OCI-M2 (cell line): Measurements from ENCODE around the gene SIGLEC11.
"Not testable (repeated sequence)": the region's sequence is repeated elsewhere in the genome, so short reads cannot be mapped to it uniquely, and the experiment has no call there.

Source experiments
- DNase-seq: peaks from one replicate; lab custom pipeline; 2025; ENCODE audit not compliant: unreplicated experiment; lab: John Stamatoyannopoulos, UW

Gene SIGLEC11

GRCh38 chr19:49927526-49928264 is 33.3 kb downstream of the SIGLEC11 start:
- DNase-seq: no peak

GRCh38 chr19:49926515-49926914 is 34.5 kb downstream of the SIGLEC11 start:
- no peak for DNase-seq

- no peak for DNase-seq
Measured at GRCh38 chr19:49925486-49925885, 35.5 kb downstream of the SIGLEC11 start.

- not testable (repeated sequence) for DNase-seq
Measured at GRCh38 chr19:49924881-49925210, 36.1 kb downstream of the SIGLEC11 start.

- DNase-seq: no peak
Measured at GRCh38 chr19:49924004-49924880, 36.7 kb downstream of the SIGLEC11 start.

GRCh38 chr19:49923055-49924003 is 37.6 kb downstream of the SIGLEC11 start:
- DNase-seq: no peak

GRCh38 chr19:49921871-49922795 is 38.8 kb downstream of the SIGLEC11 start:
- no peak for DNase-seq

- no peak for DNase-seq
Measured at GRCh38 chr19:49920624-49921363, 40.2 kb downstream of the SIGLEC11 start.

- no peak for DNase-seq
Measured at GRCh38 chr19:49918089-49918488, 42.9 kb downstream of the SIGLEC11 start.

GRCh38 chr19:49916839-49917733 is 43.9 kb downstream of the SIGLEC11 start:
- DNase-seq: no peak

- DNase-seq: no peak
Measured at GRCh38 chr19:49915271-49915670, 45.7 kb downstream of the SIGLEC11 start.

- DNase-seq: no peak
Measured at GRCh38 chr19:49913720-49914119, 47.3 kb downstream of the SIGLEC11 start.

- no peak for DNase-seq
Measured at GRCh38 chr19:49912965-49913685, 47.8 kb downstream of the SIGLEC11 start.

GRCh38 chr19:49911381-49912145 is 49.4 kb downstream of the SIGLEC11 start:
- DNase-seq: no peak

GRCh38 chr19:49910179-49910578 is 50.8 kb downstream of the SIGLEC11 start:
- no peak for DNase-seq

- no peak for DNase-seq
Measured at GRCh38 chr19:49908480-49909420, 52.2 kb downstream of the SIGLEC11 start.
